ENCODE measurements around the gene PRDM7.
A peak's percentile ranks its signal among the peaks of the same experiment; 100 is the strongest.

The PRDM7 gene

DNA sequence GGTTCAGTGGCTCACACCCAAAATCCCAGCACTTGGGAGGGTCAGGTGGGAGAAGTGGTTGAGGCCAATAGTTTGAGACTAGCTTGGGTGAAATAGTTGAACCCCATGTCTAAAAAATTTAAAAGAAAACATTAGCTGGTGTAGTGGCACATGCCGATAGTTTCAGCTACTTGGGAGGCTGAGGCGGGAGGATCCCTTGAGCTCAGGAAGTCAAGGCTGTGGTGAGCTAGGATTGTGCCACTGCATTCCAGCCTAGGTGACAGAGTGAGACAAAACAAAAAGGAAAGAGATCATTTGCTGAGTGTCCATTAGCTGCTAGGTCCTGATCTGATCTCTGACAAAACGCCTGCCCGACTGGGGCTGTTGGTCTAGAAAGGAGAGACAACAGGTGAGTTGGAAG is 43.7 kb downstream of the PRDM7 start:
- DNase-seq = no peak

DNA sequence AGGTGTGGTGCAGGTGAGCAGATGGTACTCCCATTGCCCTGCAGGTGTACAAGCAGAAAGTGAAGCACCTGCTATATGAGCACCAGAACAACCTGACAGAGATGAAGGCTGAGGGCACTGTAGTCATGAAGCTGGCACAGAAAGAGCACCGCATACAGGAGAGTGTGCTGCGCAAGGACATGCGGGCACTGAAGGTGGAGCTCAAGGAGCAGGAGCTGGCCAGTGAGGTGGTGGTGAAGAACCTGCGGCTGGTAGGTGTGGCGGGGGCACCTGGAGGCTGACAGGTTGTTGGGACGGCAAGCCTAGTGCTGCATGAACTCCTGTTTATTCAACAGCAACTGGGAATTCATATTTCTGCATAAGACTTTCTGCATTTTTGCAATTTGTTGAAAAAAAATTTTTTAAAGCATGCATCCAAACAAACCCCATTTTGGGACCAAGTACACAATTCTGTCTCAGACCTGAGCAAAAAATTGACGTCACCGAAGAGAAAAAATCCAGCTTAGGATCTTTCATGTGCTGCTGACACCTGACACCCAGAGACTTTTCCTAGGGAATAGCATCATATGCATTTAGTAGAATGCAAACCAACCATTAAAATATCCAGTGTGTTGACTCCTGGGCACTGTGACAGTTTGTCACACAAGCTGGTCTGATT is 44.3 kb downstream of the PRDM7 start:
- DNase-seq = no peak

DNA sequence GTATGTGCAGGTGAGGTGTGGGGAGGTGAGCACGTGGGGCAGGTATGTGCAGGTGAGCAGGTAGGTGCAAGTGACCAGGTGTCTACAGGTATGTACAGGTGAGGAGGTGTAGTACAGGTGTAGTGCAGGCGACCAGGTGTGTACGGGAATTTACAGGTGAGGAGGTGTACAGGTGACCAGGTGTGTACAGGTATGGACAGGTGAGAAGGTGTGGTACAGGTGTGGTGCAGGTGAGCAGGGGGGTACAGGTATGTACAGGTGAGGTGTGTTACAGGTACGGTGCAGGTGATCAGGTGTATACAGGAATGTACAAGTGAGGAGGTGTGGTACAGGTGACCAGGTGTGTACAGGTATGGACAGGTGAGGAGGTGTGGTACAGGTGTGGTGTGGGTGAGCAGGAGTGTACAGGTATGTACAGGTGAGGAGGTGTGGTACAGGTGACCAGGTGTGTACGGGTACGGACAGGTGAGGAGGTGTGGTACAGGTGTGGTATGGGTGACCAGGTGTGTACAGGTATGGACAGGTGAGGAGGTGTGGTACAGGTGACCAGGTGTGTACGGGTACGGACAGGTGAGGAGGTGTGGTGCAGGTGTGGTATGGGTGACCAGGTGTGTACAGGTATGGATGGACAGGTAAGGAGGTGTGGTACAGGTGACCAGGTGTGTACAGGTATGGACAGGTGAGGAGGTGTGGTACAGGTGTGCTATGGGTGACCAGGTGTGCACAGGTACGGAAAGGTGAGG is 45.0 kb downstream of the PRDM7 start:
- DNase-seq = no peak

DNA sequence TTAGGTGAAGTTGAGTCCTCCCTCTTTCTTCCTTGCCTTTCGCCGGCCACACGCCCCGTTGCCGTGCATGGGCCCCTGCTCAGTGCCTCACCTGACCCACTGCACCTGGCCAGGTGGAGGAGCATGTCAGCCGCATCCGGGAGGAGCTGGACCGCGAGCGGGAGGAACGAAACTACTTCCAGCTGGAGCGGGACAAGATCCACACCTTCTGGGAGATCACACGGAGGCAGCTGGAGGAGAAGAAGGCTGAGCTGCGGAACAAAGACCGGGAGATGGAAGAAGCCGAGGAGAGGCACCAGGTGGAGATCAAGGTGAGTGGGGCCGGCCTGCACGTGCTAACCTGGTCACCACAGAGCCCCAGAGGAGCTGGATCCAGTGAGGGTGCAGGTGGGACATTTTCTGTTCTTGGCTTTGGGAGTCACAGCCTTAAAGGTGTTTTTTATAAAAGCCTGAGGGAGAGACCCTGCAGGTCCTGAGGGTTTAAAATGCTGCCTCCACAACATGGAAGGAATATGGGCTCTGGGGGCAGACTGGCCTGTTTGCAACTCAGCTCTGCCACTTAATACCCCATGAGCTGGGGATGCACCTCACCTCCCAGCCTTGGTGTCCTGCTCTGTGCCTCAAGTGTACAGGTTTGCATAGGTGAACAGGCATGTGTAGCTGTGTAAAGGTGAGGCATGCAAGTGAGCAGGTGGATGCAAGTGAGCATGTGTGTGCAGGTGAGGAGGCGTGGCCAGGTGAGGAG is 45.8 kb downstream of the PRDM7 start:
- no peak for DNase-seq

DNA sequence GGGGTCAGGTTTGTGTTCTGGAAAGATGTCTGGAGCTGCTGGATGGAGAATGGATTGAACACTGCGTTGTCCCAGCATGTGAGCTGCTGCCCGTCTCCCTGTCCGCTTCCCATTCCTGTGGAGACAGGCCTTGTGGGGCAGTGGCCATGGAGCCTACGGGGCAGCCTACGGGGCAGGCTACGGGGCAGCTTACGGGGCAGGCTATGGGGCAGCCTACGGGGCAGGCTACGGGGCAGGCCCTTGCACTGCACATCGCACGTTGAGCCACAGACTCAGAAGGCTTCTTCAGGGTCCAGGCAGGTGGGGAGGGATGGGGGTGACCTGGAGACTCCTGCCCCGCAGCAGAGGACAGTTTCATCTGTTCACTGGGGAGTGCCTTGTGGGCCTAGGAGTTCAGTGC is 48.1 kb downstream of the PRDM7 start:
- no peak for DNase-seq

DNA sequence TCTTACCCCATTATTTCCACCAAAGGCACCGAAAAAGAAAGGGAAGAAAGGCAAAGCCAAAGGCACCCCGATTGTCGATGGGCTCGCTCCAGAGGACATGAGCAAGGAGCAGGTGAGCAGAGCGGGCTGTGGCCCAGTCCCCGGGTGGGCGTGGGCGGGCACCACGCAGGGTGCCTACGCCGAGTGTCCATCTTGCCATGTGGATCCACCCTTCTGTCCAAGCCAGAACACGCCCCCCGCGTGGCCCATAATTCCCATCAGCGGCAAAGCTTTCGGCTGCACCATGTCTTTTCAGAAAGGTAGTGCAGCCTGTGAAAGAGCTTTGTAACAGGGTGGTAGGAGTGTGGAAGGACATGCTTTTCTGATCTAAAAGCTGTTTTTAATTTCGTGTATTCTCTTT is 49.5 kb downstream of the PRDM7 start:
- no peak for DNase-seq

DNA sequence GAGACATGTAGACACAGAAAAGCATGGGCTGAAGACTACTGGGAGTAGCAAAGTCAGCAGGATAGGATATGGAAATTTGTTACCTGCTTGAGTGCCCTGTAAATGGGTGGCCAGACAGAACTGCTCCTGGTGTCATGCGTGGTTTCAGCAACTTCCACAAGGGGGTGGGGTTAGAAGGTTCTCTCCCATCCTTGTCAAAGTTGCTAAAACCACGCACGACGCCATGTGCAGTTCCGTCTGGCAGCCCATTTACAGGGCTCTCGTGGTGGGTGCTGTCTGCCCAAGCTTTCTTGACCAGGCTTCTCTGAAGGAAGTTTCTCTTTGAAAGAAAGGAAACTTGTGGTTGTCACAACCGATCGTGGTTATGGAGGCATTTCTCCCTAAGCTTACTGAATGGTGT is 51.0 kb downstream of the PRDM7 start:
- DNase-seq = no peak

DNA sequence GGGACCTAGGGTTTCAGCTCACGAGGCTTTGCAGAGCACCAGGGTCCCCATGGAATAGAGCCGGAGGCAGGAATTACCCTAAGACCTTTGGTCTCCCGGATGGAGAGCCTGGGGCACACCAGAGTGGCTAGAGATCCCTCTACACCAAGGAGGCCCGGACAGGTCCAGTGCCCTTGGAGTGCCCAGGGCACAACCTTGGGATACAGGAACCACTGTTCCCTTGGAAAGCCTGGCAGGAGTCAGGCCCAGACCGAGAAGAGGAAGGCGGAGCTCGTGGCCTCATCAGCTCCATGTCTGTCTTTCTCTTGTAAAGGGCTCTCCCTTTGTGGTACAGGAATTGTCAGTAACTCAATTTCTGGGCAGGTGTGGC is 54.1 kb downstream of the PRDM7 start:
- DNase-seq = no peak

DNA sequence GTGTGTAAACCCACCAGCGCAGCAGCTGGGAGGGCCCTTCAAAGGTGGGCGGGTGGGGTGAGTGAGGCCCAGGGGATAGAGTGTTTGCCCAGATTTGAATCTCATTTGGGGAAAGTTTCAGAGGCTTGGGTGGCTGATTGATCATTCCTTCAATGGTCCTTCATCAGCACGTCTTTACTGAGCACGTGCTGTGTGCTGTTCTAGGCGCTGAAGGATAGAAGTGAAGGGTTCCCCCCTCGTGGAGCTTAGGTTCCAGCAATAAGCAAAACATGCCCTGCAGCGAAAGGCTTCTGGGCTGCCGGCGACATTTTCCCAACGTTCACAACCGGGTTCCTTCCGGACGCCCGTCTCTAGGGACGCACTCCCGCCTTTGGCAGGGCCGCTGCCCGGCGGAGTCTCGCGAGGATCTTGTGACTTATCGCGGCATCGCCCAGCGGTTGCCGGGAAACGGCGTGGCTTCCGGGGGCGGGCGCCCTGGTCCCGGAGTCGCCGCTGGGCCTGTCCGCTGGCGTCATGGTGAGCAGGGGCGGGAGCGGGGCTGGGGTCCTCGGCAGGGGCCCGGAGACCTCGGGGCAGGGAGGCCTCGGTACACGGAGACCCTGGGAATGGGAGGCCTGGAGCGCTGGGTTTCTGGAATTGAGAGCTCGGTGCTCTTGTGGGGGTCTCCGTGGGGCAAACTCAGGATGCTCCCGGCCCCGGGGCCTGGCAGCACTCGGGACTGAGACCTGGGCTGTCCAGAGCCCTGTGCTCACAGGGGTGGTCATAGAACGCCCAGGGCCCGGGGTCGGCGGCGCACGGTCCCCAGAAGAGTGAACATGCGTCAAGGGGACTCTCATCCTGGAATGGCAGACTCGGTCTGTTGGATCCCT is 54.7 kb downstream of the PRDM7 start:
- peak; percentile 81 for DNase-seq

DNA sequence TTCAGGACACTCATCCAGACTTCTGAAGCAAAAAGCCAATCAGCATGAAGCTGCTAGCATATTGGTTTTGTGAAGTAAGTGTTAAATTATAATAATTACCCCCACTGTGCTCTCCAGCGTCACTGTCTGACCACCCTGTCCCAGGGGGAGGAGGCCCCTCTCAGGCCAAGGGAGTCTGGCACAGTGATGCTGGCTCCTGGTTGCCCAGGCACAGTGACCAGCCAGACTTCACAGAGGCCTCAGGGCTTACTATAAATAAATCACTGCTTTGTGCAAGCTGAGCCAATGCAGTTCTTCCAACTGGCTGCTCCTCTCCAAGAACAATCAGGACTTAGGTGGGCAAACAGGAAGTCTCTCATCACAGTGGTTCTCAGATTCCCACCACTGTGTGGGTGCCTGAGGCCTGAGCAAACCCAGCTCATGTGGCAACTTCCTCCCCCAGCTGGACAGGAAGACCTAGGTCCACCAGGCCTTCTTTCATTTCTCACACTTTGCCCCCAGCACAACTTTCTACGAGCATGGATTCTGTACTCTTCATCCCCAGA is 56.2 kb downstream of the PRDM7 start:
- no peak for DNase-seq

DNA sequence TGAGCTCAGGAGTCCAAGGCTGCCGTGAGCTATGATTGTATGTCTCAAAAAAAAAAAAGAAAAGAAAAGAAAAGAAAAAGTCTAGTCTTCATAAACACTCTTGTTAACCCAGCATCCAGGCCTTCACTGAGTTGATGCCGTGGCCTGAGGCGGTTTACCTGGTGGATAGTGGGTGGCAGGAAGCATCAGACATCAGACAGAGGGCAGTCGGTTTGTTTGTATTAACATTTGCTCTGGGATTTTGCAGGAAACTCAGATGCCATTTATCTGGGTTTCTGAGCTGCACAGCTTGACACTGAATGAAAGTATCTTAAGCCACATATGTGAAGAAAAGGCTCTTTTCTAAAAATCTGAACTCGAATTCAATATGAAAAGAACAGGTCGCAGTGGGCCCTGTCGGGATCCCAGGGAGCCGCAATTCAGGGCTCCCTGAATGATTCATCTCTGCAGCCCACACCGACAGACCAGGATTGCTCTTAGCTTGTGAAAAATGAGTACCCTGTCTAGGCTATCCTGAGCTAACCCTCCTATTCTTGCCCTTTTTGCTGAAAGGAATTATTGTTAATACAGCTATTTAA is 56.8 kb downstream of the PRDM7 start:
- no peak for DNase-seq

DNA sequence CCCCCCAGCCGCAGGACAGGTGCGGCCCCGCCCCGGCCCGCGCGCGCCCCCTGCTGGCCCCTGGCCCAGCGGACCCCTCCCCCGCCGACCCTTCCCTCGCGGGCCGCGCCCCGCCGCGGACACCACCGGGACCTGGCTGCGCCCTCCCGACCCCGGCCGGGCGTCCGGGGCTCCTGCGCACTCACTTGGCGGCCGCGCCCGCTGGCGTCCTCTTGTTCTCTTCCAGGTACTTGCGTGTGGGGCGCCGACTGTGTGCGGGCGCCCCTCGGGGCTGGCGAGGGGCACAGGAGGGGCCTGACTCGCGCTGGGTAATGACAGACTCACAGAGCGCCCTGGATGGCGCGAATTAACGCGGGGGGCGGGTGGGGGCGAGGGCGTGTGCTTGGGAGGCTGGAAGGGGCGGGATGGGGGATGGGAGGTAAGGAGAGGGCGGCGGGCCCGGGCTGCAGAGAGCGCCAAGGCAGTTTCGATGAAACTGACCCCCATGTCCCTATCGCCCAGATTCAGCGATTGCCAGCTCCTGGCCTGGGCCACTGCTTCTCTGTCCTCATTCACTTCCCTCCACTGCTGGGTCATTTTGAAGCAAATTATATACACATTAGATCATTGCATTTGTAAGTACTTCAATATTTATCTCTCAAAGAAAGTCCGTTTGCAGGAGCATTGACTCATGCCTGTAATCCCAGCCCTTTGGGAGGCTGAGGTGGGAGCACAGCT is 57.4 kb downstream of the PRDM7 start:
- DNase-seq = peak; percentile 49

DNA sequence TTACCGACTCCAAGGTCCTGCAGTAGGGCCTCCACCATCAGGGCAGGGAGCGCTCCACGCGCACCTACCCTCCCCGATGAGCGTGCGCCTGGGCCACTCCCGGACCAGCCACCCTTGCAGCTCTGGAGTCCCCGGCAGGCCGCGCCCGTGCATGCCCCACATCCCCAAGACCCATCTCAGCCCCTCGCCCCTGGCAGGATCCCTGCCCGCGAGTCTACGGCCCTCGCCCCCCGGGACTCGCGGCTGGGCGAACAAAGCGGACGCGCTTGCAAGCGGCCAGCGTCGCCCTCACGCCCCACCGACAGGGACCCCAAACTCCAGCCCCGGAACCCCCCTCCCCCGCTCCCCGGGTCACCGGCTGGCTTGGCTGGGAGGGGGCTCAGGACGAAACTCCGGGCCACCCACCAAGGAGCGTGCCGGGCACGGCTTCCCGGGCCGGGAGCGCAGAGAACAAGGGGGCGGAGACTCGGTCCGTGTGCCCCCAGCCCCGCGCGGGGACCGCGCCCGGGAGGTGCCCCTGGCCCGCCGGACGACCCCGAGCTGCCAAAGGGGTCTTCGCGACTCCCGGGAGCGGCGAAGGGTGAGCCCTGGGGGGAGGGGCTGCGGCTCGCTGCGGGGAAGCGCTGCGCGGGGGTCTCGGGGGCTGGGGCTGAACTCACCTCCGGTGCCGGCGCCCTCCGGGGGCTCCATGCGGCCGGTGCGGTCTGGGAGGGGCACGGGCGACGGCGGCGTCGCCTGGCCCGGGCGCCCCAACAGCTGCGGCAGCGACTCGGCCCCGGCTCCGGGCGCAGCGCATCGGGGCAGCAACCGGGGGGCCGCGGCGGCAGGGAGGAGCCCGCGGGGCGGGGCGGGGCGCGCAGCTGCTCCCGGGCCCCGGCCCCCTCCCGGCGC is 58.2 kb downstream of the PRDM7 start, which contains the start of gene DBNDD1:
Gene DBNDD1 (minus strand): TSS at position 805 of the 891 bp plus-strand sequence. CDS start 115 bp downstream, at position 690.
- DNase-seq = no peak

DNA sequence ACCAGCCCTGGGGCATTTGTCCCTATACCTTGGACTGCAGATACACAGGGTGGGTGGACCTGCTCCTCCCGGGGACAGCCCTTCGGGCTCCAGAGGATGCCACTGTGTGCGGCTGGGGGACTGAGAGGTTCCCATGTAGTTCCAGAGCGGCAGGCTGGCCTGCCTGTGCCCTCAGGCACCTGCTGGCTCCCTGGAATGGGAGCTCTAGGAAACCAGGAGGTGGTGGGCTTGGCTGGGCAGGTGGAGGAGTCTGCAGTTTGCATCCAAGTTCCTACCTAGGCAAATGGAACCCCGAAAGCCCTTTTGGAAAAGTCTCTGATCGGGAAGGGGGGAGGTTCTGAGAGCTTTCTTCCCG is 58.9 kb downstream of the PRDM7 start:
- no peak for DNase-seq

DNA sequence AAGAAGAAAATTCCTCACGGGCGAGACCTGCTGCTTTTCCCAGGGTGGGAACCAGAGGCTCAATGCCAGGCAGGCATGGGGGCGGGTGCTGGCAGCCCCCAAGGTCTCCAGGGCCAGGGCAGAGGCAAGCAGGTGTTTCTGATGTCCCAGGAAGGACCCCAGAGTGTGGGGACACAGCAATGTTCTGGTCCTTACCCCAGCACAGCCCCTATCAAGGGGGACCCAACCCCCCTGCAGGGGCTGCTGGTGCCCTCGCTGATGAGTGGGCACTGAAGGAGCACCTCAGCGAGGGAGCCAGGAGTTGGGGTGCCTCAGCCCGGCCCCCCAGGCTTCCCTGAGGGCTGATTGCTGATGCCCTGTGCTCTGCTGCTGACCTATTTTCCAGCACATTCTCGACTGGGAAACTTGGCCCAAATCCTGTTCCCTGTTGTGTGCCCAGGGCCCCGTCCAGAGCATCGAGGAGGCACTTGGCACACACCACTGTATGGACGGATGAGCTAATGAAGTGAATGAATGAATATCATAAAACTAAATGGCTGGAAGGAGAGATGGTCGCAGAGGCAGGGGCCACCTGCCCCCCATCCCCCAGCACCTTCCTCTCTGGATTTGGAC is 60.7 kb downstream of the PRDM7 start:
- no peak for DNase-seq

DNA sequence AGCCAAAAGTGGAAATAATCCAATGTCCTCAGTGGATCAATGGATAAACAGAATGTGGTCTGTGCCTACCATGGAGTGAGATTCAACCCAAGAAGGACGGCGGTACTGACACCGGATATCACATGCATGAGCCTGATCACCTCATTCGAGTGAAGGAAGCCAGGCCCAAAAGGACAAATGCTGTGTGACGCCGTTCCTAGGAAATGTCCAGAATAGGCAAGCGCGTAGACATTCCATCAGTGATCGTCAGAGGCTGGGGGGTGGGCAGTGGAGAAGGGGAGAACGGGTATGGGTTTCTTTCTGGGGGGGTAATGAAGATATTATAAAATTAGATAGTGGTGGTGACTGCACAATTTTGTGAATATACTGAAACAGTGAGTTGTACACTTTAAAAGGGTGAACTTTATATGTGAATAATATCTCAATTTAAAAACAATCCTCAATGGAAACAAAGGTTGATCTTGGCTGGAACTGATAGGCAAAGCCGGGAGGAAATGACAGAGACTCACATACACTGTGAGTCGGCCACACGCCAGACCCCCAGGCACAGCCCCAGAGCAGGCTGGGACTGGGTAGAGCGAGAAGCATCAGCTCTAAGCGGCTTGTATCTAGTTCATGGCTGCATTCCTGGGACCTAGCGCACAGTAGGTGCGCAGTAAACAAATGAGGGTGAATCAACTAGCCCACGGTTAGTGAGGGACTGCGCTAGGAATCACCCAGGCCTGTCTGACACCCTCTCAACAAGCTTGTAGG is 61.4 kb downstream of the PRDM7 start:
- DNase-seq = no peak

DNA sequence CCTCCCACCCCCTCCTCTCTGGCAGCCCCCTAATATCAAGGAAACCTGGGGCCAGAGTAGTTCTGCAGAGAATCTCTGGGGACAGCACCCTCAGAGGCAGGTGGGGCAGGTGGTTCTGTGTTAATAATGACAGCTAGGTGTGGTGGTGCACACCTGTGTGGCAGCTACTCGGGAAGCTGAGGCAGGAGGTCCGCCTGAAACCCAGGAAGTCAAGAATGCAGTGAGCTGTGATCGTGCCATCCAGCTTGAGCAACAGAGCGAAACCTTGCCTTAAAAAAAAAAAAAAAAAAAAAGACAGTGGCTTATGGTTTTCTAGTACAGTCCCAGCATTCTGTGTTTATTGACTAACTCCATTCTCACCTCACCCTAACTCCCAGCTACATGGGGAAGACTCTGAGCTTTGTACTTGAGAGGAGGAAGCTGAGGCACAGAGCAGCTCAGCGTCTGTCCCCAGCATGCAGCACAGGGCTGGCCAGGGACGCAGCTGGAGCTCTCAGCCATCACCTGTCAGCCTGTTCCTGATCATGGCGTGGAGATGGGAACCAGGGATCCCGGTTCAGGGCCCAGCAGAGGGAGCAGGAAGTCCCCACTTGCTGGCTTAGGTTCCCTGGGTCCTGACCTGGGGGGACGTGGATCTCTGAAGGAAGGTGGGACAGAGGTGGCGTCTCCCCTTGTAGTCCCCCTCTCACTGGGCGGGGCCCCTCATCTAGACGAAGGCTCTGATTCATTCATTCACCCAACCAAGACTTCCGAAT is 64.0 kb downstream of the PRDM7 start:
- DNase-seq = no peak

DNA sequence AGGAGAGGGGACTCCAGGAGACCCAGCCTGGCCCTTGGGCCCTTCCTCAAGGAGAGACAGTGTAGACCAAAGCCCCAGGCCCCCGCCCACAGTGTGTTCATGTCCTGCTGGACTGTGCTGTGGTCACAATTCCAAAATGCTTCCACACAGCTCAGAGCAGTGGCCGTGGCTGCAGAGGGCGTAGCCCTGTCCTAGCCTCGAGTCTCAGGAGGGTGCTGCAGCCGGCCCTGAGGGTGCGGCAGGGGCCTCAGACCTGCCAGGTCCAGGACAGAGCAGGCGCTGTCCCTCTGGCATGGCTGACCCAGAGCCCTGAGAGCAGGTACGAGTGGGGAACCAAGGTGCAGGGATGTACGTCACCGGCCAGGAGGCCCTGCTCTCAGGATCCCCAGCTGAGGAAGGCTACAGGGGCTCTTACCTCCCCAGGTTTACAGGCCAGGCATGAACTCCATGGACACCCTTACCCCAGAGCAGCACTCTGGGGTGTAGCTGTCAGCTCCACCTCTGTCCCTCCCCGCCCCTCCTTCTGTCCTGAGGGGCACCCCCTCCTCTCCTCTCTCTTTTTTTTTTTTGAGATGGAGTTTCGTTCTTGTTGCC is 65.1 kb downstream of the PRDM7 start:
- no peak for DNase-seq

Measured in CD4-positive, alpha-beta T cell treated with Interleukin-15 for 1 hour (primary cell).